GM19351 (cell line): Measurements from ENCODE around the gene PDE6B.
"Not testable (repeated sequence)": the region's sequence is repeated elsewhere in the genome, so short reads cannot be mapped to it uniquely, and the experiment has no call there.

Source experiments
- ATAC-seq: cut with Tn5 transposase; IDR thresholded peaks from one replicate; pipeline ENCODE4 v1.9.1; 2021; ENCODE audit warnings: mild to moderate bottlenecking, moderate library complexity; ENCODE audit not compliant: unreplicated experiment

The PDE6B gene

DNA sequence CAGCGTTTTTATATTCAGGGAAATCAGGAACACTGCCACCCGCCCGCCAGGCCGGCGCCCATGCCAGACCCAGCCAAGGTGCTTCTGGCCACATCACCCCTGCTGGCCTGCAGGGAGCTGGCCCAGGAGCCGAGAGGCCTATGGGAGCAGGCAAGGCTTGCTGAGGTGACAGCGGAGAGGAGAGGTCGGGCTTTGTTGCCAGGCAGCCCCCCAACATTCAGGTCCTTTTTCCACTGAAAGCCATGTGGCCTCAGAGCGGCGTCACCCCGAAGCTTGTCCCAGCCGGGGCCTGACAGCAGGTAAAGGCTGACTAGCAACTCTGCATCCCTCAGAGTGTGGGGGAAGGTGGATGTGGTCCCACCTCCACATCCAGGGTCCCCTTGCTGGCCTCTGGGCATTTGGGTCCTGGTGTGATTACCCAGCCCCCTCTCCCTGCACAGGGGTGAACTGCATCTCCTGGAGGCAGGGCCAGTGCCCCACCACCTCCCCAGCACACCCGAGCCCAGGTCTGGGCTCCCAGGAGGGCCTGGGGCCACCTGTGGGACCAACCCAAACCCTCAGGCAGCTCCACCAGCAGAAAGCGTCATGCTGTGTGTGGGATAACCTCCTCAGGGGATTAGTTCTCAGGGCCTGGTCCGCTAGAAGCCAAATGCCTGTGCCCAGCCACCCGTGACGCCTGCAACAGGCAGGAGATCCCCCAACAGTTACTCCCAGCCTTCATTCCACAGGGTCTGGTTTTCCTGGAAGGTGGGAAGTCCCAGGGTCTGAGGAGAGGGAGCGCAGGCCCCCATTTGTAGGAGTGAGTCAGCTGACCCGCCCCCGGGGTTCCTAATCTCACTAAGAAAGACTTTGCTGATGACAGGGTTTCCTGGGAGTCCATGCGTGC is at the start of gene PDE6B:
PDE6B (plus strand) TSS at position 869 of the 886 bp plus-strand sequence. CDS start 54 bp downstream, outside the sequence.
- no peak for ATAC-seq

DNA sequence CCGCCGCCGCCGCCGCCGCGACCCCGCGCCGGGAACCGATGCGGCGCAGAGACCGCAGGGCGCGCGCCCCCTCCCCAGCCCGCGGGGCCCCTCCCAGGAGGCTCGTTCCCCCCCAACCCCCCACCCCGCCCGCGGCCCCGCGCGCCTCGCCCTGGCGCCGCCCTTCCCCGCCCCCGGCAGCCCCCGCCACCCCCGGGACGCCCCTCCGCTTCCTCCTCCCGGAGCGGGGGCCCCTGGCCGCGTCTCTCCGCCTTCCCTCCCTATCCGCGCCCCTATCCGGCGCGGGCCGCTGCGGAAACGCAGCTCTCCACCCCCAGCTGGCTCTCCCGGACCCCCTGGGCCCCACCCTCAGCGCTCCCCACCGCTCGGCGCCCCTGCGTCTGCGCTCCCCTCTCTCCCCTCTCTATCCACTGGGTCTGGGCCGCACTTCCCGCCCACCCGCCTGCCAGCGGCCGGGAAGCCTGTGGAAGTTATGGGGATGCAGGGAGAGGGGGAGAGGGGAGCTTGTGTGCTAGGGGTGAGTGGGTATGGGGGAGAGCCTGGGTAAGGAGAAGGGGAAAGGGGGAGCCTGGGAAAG is 49.0 kb upstream of the PDE6B start, which contains the start of gene TMEM271:
TMEM271 (minus strand) TSS at position 51 of the 577 bp plus-strand sequence. CDS start 233 bp downstream, outside the sequence.
- ATAC-seq: no peak

DNA sequence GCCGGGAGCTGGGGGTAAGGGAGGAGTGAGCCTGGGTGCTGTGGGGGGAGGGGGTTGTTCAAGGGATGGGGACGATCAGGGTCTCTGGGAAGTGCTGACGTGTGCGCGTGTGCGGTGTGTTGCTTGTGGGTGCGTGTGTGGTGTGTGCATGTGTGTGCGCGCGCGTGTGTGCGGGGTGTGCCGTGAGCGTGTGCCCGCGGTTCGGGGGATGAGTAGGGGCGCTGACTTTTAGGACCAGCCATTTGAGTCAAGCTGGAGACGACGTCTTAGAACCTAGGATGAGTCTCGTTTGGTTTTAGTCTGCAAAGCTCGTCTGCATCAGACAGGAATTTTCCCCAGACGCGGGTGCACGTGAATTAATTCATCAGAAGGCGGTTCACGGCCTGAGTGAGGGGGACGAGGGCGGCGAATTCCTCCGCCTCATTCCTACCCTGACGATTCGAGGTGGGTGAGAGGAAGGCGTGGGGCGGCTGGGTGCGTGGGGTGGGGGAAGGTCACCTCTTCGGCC is 48.3 kb upstream of the PDE6B start:
- no peak for ATAC-seq

GRCh38 chr4:577499-578450 is 47.6 kb upstream of the PDE6B start:
- no peak for ATAC-seq

DNA sequence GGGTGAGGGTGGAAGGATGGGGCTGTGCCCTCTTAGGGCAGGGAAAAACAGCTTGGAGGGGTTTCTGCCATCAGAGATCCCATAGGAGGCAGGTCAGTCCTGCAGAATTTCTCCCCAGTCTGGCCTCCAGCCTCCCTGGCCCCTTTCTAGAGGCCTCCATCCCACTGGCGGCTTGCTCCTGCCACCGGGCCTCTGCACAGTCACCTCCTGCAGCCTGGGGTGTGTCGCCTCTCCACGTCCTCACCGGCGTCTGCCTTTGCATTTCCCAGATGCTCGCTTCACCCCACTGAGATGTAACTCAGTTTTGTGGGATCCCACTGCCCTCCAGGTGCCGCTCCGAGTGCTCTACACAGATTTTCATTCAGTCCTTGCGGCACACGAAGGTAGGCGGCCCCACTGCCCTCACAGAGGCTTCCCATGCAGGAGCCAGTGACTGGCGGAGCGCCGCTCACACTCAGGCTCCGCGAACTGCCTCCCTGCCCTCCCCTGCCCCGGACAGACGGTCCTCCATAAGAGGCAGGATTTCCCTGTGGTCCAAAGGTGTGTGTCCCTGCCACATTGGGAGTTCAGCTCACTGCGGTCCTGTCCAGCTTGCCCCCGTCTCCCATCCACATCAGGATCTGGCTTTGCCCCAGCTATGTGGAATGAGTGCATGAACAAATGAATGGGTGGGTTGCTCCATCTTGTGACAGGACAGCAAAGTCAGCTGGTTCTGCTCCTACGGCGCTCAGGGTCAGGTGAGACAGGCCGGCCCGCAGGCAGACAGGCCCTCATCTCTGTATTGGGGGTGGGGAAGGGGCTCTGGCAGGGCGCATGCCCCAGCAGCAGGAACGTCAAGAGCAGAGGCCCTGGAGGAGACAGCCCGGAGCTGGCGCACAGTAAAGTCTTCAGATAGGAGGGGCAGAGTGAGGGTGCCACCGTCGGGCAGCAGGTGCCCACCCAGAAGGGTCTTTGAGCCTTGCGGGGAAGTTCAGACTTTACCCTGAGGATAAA is 46.6 kb upstream of the PDE6B start:
- no peak for ATAC-seq

DNA sequence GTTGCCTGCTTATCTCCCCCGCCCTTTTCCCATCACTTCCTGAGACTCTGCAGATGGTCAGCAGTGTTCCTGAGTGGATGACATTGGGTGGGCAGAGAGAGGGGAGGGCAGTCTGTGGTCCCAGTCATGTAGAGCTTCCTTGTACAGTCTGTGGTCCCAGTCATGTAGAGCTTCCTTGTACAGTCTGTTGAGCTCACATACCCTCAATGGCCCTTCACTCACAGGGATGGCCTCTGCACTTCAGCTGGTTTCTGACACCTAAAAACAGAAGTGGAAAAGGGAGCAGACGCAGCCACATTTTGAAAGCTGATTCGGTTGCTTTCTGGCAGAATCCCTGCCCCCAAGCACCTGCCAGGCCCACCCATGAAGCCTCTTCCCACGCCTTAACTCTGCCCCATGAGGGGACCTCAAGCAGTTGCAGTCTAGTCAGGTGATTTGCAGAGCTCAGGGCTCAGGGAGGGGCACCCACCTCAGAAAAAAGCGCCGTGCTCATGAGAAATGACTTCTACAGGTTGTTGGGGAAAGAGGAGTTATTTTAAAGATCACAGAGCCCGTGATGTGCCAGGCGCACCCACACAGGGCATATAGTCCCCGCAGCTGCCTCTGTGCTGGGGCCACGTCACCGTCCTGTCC is 45.7 kb upstream of the PDE6B start:
- ATAC-seq: no peak

DNA sequence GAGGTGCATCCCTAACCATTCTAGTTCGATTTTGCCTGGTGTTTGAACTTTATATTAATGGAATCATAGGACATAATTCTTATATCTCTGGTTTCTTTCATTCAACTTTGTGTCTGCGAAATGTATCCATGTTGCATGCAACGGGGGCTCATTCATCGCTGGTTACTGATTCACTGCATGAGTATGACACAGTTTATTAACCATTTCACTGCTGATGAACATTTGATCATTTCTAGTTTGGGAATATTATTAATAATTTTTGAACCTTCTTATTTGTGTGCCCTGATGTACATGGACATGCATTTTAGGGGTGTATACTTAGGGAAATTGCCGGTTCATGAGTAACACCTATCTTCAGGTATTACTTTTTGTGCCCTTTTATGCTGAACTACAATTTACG is 44.2 kb upstream of the PDE6B start:
- no peak for ATAC-seq

DNA sequence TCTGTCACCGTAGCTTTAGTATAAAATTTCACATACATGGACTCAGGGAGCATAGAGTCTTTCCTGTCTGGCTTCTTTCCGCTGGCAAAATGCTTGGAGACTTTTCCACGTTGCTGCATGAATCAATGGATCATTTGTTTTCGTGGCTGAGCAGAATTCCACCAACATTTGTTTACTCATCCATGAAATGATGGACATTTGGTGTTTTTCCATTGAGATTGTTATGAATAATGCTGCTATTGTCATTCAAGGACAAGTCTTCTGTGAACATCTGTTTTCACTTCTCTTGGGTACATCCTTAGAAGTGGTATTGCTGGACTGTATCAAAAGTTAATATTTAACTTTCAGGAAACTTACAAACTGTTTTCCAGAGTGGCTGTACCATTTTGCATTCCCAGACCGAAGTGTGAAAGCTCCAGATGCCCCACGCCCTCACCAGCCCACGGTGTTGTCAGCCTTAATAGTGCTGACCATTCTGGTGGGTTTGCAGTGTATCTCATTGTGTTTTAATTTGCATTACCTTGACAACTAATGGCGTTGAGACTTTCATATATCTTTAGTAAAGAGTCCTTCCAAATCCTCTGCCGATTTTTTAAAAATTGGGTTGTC is 43.5 kb upstream of the PDE6B start:
- no peak for ATAC-seq

- no peak for ATAC-seq
These were observed 41.6 kb upstream of the PDE6B start for GRCh38 chr4:583820-584219.

DNA sequence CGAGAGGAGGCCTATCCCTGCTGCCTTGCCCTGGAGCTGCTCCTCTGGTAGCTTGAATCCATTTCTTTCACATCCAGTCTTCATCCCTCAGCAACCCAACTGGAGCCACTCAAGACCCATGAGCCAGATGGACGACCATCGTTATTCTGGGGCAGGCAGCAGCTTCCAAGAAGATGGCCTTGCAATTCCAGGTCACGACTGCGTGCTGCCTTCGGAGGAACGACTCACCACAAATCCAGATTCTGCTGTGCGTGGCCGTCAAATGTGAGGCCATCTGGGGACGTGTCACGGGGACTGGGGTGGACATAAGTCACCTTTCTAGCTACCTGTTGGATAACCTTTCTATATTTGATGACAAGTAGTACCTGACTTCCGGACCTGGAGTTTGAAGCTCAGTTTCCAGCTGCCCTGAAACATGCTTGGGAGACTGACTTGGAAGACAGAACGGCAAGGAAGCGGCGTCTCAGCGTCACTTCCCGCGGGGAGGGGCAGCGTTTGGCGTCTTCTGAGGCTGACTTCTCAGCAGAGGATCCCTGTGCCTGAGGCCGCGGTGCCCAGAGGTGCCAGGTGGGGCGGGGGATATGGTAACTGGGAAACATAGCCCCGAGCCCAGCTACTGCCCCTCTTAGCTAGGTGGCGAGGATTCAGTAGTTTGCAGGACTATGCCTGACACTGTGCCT is 37.6 kb upstream of the PDE6B start:
- ATAC-seq: no peak

DNA sequence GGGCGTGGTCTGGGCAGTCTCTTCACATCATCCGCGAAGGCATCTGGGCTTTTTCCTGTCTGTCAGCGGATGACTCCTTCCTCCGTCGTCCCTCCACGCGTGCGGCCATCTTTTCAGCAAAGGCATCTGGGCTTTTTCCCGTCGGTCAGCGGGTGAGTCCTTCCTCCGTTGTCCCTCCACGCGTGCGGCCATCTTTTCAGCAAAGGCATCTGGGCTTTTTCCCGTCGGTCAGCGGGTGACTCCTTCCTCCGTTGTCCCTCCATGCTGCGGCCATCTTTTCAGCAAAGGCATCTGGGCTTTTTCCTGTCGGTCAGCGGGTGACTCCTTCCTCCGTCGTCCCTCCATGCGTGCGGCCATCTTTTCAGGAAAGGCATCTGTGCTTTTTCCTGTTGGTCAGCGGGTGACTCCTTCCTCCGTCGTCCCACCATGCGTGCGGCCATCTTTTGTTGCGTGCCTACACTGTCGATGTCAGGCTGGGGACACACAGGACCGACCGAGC is 37.0 kb upstream of the PDE6B start:
- ATAC-seq: no peak

GRCh38 chr4:589219-589963 is 36.0 kb upstream of the PDE6B start:
- no peak for ATAC-seq

DNA sequence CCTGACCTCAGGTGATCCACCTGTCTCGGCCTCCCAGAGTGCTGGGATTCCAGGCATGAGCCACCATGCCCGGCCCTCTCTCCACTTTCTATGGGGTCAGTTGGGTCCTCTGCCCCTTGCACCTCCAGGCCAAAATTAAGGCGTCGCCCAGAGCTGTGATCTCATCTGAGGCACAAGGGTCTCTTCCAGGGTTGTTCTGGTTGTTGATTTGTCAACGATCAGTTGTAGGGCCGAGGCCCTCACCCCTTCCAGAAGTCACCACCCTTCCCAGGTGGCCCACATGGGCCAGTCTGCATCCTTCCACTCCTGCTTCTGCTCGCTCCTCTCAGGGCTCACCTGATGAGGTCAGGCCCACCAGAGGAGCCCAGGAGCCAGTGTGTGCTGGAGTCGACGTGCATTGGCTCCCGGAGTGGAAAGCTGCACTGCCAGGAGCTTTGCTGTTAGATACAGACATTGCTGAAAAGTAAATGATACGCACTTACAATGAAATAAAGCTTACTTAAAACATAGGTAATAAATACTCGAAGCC is 35.0 kb upstream of the PDE6B start:
- ATAC-seq: no peak

DNA sequence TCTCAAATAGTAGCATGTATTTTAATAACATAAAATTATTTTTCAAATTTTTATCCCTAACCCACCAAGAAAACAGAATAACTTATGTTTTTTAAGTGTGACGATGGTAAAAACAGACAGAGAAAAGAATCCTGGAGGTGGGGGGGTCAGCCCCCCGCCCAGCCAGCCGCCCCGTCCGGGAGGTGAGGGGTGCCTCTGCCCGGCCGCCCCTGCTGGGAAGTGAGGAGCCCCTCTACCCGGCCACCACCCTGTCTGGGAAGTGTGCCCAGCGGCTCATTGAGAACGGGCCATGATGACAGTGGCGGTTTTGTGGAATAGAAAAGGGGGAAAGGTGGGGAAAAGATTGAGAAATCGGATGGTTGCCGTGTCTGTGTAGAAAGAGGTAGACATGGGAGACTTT is 33.2 kb upstream of the PDE6B start:
- ATAC-seq: not testable (repeated sequence)

GRCh38 chr4:592825-593520 is 32.4 kb upstream of the PDE6B start:
- ATAC-seq: no peak

- ATAC-seq: no peak
These were observed 26.4 kb upstream of the PDE6B start for GRCh38 chr4:598925-599324.

DNA sequence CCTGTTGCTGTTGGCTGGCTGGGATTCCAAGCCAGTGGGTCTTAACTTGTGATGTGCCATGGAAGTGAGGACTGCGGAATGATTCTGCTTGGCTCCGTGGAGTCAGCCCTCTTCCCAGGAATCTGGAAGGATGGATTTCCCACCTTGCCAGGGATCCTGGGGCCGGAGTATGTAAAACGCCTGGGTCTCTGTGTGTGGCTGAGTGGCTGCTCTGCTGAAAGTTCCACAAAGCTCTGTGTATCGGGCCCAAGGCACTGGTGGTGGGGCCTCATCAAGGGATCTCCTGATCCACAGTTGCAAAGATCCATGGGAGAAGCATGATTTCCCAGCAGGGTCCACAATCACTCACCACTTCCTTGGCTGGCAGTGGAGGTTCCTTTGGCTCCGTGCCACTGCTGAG is 25.2 kb upstream of the PDE6B start:
- no peak for ATAC-seq
